MCF 10A (cell line): ENCODE measurements around the gene PLA2G3. TPM values are rescaled to one million over a fixed set of nuclear protein-coding genes. Genes with fewer than 3 reads are reported as not detected.

ENCODE experiments used
- BruUV-seq: library from RNA; stranded (reverse); fragments of 400-500 nt; replicated peaks from 2 replicates; lab custom pipeline; 2021; lab: Mats Ljungman, UMichigan
- CTCF ChIA-PET: fragments of 300-600 bp; sonication (Branson Sonifier 250); formaldehyde crosslinking; extraction: SDS; loops from one replicate; lab custom pipeline; 2021; ENCODE audit warnings: antibody characterized with exemption, inconsistent platforms; lab: Yijun Ruan, JAX
- POLR2A ChIA-PET: fragments of 300-600, 350-650 bp; sonication (Branson Sonifier 250); formaldehyde crosslinking; extraction: SDS; loops from one replicate; lab custom pipeline; 2020; ENCODE audit warnings: antibody characterized with exemption, inconsistent platforms; lab: Yijun Ruan, JAX
- DNase-seq: peaks from one replicate; pipeline ENCODE4 v3.0.0-alpha.2; 2018; ENCODE audit not compliant: unreplicated experiment
- H3K27ac Mint-ChIP-seq: one replicate; pipeline ENCODE4 v1.8.0; 2022; ENCODE audit warnings: mild to moderate bottlenecking, low read depth, mixed read lengths; ENCODE audit not compliant: unreplicated experiment
- H3K27me3 Mint-ChIP-seq: one replicate; pipeline ENCODE4 v1.8.0; 2022; ENCODE audit warnings: mixed read lengths; ENCODE audit not compliant: insufficient read depth, unreplicated experiment
- H3K36me3 Mint-ChIP-seq: one replicate; pipeline ENCODE4 v1.8.0; 2022; ENCODE audit warnings: mild to moderate bottlenecking, moderate library complexity, mixed read lengths; ENCODE audit not compliant: insufficient read depth, unreplicated experiment
- H3K4me1 Mint-ChIP-seq: one replicate; pipeline ENCODE4 v1.8.0; 2022; ENCODE audit warnings: mixed read lengths; ENCODE audit not compliant: insufficient read depth, unreplicated experiment
- H3K4me3 Mint-ChIP-seq: one replicate; pipeline ENCODE4 v1.8.0; 2022; ENCODE audit warnings: mild to moderate bottlenecking, moderate library complexity, mixed read lengths; ENCODE audit not compliant: unreplicated experiment
- H3K9me3 Mint-ChIP-seq: one replicate; pipeline ENCODE4 v1.8.0; 2022; ENCODE audit warnings: mixed read lengths; ENCODE audit not compliant: unreplicated experiment
- CTCF ChIP-seq: fragments of 200-600 bp; IDR thresholded peaks from one replicate; pipeline ENCODE4 v1.8.0; 2022; ENCODE audit warnings: antibody characterized with exemption, mild to moderate bottlenecking; ENCODE audit not compliant: unreplicated experiment
- intact Hi-C: fragments of 100-400 bp; cut with micrococcal nuclease; formaldehyde crosslinking; loops from 2 replicates; pipeline ENCODE4 v1.14.1; 2022
- total RNA-seq: library from RNA; stranded (reverse); gene quantifications from 2 replicates; pipeline ENCODE4 v1.2.3, GENCODE V29; 2022

PLA2G3 gene
- total RNA-seq, 1 experiment from 2014 or later = not detected

- BruUV-seq = no TSS peak
- POLR2A ChIA-PET = interaction anchor here (2.2 kb wide), 1 partner anchor 19 kb away, joined by 10 read pairs; the partner anchor contains the start of gene SMTN
- no peaks in the 10 kb centered on the region for H3K9me3 Mint-ChIP-seq
- intact Hi-C loops = no loop called here
- TF ChIP-seq CTCF = no peak
- no peak for DNase-seq
- peaks cover 21% of the 10 kb centered on the region for H3K4me1 Mint-ChIP-seq
- peaks cover 22% of the 10 kb centered on the region for H3K36me3 Mint-ChIP-seq
- H3K27ac Mint-ChIP-seq = peak overlapping the region; percentile 73
- CTCF ChIA-PET = interaction anchor here (0.6 to 1.3 kb wide), 2 partner anchors 130 to 212 kb away, joined by 6 read pairs; no protein-coding TSS in a partner anchor
- no peak overlapping the region for H3K4me3 Mint-ChIP-seq
- no peaks in the 10 kb centered on the region for H3K27me3 Mint-ChIP-seq
Measured at GRCh38 chr22:31100762-31101525, 39.4 kb downstream of the PLA2G3 start.

- Mint-ChIP-seq H3K27me3 (no peaks in the 10 kb centered on the region), H3K4me1 (peaks cover 15% of the 10 kb centered on the region), H3K27ac (no peak overlapping the region), H3K36me3 (peaks cover 26% of the 10 kb centered on the region), H3K4me3 (no peak overlapping the region), H3K9me3 (no peaks in the 10 kb centered on the region)
- CTCF ChIA-PET = interaction anchor here (1.7 kb wide), 1 partner anchor 11 kb away, joined by 7 read pairs; no protein-coding TSS in a partner anchor
- BruUV-seq = no TSS peak
- DNase-seq = no peak
- intact Hi-C loops = no loop called here
- POLR2A ChIA-PET = no interaction called here
- no peak for TF ChIP-seq CTCF
Measured at GRCh38 chr22:31099841-31100761, 40.2 kb downstream of the PLA2G3 start.

GRCh38 chr22:31099386-31099785 is 40.9 kb downstream of the PLA2G3 start:
- H3K36me3 Mint-ChIP-seq = peaks cover 26% of the 10 kb centered on the region
- H3K27me3 Mint-ChIP-seq = no peaks in the 10 kb centered on the region
- TF ChIP-seq CTCF = no peak
- no peak overlapping the region for H3K4me3 Mint-ChIP-seq
- H3K27ac Mint-ChIP-seq = no peak overlapping the region
- ChIA-PET POLR2A (no interaction called here), CTCF (interaction anchor here (1.7 kb wide), 1 partner anchor 10 kb away, joined by 7 read pairs; no protein-coding TSS in a partner anchor)
- intact Hi-C loops = no loop called here
- H3K9me3 Mint-ChIP-seq = no peaks in the 10 kb centered on the region
- no peak for DNase-seq
- H3K4me1 Mint-ChIP-seq = peaks cover 15% of the 10 kb centered on the region
- BruUV-seq = no TSS peak
